Esophagus muscularis mucosa (tissue), 4 donors: ENCODE data around the gene PKP2.

Experiments
- EP300 ChIP-seq: sonication (generic); formaldehyde crosslinking; IDR thresholded peaks from one replicate; pipeline ENCODE4 v1.6.1; 2017; ENCODE audit warnings: antibody characterized with exemption
- POLR2A ChIP-seq: fragments of 450-650 bp; IDR thresholded peaks from one replicate; pipeline ENCODE4 v1.6.1; 2017; ENCODE audit warnings: antibody characterized with exemption, moderate library complexity, mild to moderate bottlenecking, low read depth
- POLR2AphosphoS5 ChIP-seq, 2 donors: sonication (generic); formaldehyde crosslinking; IDR thresholded peaks; one replicate each; pipeline ENCODE4 v1.6.1; 2017; ENCODE audit warnings: antibody characterized with exemption in 2 of 2
- TF ChIP-seq, protein P1 (sequence below), 3 experiments: fragments of 200-600 bp in 2 of 3; fragments of 450-650 bp in 1 of 3; sonication (generic) in 2 of 3; IDR thresholded peaks; one replicate each; pipeline ENCODE4 v1.5.1; 2017 to 2019; ENCODE audit warnings: antibody characterized with exemption in 3 of 3, mild to moderate bottlenecking in 2 of 3, moderate library complexity in 1 of 3

DNA sequence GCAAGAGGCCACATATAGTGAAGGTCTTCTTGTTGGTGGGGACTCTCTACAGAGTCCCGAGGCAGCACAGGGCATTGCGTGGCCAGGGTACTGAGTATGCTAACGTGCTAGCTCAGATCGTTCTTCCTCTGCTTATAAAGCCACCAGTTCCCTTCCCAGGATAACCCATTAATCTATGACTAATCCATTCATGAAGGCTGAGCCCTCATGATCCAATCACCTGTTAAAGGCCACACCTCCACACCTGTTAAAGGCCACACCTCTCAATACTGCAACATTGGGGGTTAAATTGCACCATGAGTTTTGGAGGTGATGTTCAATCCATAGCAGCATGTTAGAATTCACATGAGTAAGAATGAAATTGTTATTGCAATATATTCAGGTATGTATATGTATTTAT lies 128.1 kb downstream of the PKP2 start:
- TF ChIP-seq POLR2AphosphoS5 (IDR thresholded peaks at IDR 0.05): no peak
- no peak for TF ChIP-seq POLR2A
- TF ChIP-seq, protein P1, sequence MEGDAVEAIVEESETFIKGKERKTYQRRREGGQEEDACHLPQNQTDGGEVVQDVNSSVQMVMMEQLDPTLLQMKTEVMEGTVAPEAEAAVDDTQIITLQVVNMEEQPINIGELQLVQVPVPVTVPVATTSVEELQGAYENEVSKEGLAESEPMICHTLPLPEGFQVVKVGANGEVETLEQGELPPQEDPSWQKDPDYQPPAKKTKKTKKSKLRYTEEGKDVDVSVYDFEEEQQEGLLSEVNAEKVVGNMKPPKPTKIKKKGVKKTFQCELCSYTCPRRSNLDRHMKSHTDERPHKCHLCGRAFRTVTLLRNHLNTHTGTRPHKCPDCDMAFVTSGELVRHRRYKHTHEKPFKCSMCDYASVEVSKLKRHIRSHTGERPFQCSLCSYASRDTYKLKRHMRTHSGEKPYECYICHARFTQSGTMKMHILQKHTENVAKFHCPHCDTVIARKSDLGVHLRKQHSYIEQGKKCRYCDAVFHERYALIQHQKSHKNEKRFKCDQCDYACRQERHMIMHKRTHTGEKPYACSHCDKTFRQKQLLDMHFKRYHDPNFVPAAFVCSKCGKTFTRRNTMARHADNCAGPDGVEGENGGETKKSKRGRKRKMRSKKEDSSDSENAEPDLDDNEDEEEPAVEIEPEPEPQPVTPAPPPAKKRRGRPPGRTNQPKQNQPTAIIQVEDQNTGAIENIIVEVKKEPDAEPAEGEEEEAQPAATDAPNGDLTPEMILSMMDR (IDR thresholded peaks at IDR 0.05): no peak
- no peak for TF ChIP-seq EP300
